ENCODE results near the gene FCGR3B.
"Not testable (repeated sequence)": the region's sequence is repeated elsewhere in the genome, so short reads cannot be mapped to it uniquely, and the experiment has no call there.

DNA sequence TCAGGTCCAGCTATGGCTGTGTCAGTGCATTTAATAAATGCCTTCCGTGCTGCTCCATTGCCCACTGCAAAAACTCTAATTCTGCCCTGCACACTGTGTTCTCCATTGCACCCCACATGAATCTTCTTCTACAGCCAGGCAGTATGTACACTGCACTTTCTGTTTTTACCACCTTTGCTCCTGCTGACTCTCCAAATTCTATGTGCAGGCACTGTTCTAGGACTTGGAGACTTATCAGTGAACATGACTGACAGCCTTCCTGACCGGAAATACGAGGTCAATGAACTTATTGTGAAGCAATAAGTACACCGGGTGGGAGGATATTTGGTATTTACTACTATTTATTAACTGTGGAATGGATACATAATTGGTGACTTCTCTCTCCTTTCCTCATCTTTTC lies 48.1 kb downstream of the FCGR3B start:
- TF ChIP-seq, protein P1, sequence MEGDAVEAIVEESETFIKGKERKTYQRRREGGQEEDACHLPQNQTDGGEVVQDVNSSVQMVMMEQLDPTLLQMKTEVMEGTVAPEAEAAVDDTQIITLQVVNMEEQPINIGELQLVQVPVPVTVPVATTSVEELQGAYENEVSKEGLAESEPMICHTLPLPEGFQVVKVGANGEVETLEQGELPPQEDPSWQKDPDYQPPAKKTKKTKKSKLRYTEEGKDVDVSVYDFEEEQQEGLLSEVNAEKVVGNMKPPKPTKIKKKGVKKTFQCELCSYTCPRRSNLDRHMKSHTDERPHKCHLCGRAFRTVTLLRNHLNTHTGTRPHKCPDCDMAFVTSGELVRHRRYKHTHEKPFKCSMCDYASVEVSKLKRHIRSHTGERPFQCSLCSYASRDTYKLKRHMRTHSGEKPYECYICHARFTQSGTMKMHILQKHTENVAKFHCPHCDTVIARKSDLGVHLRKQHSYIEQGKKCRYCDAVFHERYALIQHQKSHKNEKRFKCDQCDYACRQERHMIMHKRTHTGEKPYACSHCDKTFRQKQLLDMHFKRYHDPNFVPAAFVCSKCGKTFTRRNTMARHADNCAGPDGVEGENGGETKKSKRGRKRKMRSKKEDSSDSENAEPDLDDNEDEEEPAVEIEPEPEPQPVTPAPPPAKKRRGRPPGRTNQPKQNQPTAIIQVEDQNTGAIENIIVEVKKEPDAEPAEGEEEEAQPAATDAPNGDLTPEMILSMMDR (IDR thresholded peaks at IDR 0.05): not testable (repeated sequence)
- TF ChIP-seq, protein P2, sequence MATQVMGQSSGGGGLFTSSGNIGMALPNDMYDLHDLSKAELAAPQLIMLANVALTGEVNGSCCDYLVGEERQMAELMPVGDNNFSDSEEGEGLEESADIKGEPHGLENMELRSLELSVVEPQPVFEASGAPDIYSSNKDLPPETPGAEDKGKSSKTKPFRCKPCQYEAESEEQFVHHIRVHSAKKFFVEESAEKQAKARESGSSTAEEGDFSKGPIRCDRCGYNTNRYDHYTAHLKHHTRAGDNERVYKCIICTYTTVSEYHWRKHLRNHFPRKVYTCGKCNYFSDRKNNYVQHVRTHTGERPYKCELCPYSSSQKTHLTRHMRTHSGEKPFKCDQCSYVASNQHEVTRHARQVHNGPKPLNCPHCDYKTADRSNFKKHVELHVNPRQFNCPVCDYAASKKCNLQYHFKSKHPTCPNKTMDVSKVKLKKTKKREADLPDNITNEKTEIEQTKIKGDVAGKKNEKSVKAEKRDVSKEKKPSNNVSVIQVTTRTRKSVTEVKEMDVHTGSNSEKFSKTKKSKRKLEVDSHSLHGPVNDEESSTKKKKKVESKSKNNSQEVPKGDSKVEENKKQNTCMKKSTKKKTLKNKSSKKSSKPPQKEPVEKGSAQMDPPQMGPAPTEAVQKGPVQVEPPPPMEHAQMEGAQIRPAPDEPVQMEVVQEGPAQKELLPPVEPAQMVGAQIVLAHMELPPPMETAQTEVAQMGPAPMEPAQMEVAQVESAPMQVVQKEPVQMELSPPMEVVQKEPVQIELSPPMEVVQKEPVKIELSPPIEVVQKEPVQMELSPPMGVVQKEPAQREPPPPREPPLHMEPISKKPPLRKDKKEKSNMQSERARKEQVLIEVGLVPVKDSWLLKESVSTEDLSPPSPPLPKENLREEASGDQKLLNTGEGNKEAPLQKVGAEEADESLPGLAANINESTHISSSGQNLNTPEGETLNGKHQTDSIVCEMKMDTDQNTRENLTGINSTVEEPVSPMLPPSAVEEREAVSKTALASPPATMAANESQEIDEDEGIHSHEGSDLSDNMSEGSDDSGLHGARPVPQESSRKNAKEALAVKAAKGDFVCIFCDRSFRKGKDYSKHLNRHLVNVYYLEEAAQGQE (IDR thresholded peaks at IDR 0.05; ENCODE audit: insufficient read depth in 1 of 2, low read depth in 2 of 2, low read length in 1 of 2): not testable (repeated sequence)

Data from Panc1 (cell line).